ENCODE measurements around the gene SLIT3.

DNA sequence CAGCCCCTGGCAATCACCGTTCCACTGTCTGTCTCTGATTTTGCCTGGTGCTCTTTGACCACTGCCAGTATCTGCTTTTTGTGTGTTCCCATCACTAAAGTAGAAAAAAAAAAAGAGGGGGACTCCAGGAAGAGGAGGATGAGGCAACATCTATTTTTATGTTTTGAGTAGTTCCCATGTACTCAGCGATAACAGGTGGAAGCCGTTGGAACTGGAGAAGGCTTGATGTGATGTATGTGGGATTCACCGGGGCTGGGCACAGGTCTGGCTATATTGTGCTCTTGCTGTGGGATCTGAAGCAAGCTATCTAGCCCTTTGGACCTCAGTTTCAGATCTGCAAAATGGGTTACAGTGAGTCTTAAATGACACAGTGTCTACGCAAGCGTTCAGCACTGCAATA, 104.9 kb downstream of the SLIT3 start:
- TF ChIP-seq, protein P1, sequence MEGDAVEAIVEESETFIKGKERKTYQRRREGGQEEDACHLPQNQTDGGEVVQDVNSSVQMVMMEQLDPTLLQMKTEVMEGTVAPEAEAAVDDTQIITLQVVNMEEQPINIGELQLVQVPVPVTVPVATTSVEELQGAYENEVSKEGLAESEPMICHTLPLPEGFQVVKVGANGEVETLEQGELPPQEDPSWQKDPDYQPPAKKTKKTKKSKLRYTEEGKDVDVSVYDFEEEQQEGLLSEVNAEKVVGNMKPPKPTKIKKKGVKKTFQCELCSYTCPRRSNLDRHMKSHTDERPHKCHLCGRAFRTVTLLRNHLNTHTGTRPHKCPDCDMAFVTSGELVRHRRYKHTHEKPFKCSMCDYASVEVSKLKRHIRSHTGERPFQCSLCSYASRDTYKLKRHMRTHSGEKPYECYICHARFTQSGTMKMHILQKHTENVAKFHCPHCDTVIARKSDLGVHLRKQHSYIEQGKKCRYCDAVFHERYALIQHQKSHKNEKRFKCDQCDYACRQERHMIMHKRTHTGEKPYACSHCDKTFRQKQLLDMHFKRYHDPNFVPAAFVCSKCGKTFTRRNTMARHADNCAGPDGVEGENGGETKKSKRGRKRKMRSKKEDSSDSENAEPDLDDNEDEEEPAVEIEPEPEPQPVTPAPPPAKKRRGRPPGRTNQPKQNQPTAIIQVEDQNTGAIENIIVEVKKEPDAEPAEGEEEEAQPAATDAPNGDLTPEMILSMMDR (IDR thresholded peaks at IDR 0.05; ENCODE audit: low read depth, low read length): no peak
- TF ChIP-seq EZH2phosphoT487 (IDR thresholded peaks at IDR 0.05; ENCODE audit: low read depth): no peak
